Spleen (tissue), 7 donors: ENCODE data around the gene NFATC1.

ENCODE experiments used
- POLR2A ChIP-seq, 3 donors: fragments of 450-650 bp; IDR thresholded peaks; one replicate each; pipeline ENCODE4 v1.5.1; 2017; ENCODE audit warnings: antibody characterized with exemption in 3 of 3, mild to moderate bottlenecking in 1 of 3
- POLR2AphosphoS5 ChIP-seq, 3 donors: sonication (generic); formaldehyde crosslinking; IDR thresholded peaks; one replicate each; pipeline ENCODE4 v1.5.1; 2017; ENCODE audit warnings: antibody characterized with exemption in 3 of 3
- TF ChIP-seq, protein P1 (sequence below), 11 experiments: fragments of 200-600 bp in 7 of 11; fragments of 450-650 bp in 4 of 11; sonication (generic) in 4 of 11; IDR thresholded peaks in 8 of 11; conservative IDR thresholded peaks in 3 of 11; 1 replicate in 7 of 11; 2 replicates in 4 of 11; pipeline versions ENCODE4 v1.4.0 to v1.8.0; 2016 to 2021; ENCODE audit warnings: antibody characterized with exemption in 11 of 11, inconsistent platforms in 4 of 11, mild to moderate bottlenecking in 1 of 11
- donor health status: DM: no; HTN: no; CAD: no; lungs with moderate emphysema.
- donor health status: DM: no; HTN: no; CAD: no.
- donor health status: DM: no; HTN: no; CAD: no.

DNA sequence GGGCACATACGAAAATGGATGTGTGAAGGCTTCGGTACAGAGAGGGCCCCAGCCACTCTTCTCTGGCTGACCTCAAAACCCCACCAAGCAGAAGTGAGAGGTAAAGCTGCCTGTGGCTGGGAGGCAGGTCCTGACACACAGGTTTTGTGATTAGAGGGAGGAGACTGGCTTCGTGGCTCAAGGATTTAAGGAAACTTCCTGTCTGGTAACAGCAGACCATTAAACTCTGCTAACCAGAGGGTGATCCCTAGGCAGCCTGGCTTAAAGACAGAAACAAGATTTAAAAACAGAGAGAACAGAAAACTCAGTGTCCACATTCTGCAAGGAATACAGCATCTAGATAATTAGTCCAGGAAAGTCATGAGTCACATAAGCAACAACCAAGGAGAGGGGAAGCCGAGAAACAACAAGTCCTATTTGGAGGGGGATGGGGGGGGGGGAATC is 101.9 kb downstream of the NFATC1 start:
- TF ChIP-seq, protein P1, sequence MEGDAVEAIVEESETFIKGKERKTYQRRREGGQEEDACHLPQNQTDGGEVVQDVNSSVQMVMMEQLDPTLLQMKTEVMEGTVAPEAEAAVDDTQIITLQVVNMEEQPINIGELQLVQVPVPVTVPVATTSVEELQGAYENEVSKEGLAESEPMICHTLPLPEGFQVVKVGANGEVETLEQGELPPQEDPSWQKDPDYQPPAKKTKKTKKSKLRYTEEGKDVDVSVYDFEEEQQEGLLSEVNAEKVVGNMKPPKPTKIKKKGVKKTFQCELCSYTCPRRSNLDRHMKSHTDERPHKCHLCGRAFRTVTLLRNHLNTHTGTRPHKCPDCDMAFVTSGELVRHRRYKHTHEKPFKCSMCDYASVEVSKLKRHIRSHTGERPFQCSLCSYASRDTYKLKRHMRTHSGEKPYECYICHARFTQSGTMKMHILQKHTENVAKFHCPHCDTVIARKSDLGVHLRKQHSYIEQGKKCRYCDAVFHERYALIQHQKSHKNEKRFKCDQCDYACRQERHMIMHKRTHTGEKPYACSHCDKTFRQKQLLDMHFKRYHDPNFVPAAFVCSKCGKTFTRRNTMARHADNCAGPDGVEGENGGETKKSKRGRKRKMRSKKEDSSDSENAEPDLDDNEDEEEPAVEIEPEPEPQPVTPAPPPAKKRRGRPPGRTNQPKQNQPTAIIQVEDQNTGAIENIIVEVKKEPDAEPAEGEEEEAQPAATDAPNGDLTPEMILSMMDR (IDR thresholded peaks at IDR 0.05 in 8 of 11, conservative IDR thresholded peaks at IDR 0.05 in 3 of 11), result no peak
- TF ChIP-seq POLR2A (IDR thresholded peaks at IDR 0.05) (no peak), POLR2AphosphoS5 (IDR thresholded peaks at IDR 0.05) (no peak)
